Activated T-cell treated with anti-CD3 and anti-CD28 coated beads for 1 hour (primary cell): ENCODE measurements around the gene GGA1.

ENCODE experiments used
- DNase-seq: peaks from one replicate; pipeline ENCODE4 v3.0.0-alpha.2; 2020; ENCODE audit warnings: low read depth

The GGA1 gene

DNA sequence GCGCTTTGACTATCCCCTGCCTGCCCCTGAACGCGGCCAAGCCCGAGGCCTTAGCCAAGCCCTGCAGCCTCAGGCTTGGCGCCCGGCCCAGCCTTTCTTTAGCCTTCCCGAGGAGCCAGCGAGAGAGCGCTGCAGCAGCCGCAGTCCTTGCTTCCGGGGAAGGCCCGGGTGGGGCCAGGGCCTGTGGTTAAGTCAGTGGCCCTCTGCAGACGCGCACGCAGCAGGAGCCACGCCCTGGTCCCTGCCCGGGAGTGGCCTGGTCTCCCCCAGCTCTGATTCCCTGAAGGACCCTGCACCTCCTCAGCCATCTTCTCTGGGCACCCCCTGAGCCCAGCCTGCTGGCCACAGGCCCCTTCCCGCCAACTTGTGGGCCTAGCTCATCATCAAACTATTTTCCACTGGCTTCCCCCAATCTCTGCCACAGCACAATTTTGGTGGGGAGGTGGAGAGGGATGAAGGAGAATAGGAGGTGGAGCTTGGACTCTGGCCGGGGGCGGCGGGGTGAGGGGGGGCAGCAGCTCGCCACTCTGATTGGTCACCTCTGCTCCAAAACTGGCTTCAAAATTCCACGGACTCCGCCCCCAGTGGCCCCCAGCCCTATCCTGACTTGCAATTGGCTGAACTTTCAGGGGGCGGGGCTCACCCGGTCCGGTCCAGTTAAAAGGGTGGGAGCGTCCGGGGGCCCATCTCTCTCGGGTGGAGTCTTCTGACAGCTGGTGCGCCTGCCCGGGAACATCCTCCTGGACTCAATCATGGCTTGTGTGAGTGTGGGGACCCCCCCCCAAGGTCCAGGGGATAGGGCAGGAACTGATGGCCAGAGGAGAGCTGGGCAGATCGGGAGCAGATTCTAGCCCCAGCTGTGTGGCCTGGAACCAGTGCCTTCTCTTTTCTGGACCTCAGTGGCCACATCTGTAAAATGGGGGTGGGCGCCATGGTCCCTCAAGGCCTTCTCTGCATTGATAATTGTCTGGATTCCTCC is 66.6 kb downstream of the GGA1 start, which contains the start of gene LGALS1:
Gene LGALS1, plus strand, starts transcription at position 686 of the 979 bp plus-strand sequence. Its CDS starts 67 bp downstream, at position 753.
- peak; percentile 46 for DNase-seq

DNA sequence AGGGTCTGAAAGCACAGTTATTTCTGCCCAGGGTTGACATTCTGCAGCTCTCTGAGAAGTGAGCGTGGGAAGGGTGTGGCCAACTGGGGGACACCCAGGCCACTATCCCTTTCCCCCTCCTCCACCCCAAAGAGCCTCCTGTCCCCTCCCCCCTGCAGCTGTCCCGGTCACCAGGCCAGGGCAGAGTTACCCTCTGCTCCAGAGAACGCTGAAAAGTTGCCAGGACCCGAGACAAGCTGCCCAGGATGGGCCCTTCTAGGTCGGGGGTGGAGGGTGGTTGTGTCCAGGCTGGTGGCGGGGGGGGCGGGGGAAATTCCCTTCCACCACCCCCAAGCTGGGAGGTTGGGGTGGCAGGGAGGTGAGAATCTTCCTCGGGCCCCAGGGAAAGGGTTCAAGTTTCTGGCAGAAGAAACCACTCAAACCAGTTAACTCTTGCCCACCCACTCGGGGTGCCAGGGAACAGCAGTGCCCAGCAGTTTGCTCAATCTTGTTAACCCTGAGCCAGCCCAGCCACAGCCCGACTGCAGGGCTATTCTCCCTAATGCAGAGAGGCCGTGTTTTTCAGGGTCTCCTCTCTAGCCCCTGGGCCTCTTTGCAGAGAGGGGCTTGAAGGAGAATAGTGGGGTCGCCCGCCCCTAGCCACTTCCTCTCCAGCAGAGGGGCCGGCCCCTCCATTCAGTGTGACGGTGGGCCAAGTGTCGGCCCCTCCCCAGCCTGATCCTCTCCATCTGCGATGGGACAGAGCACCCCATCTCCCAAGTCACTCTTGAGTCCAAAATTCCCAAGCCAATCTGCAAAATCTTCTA is 67.5 kb downstream of the GGA1 start:
- no peak for DNase-seq

GRCh38 chr22:37676736-37677492 is 68.3 kb downstream of the GGA1 start:
- peak; percentile 95 for DNase-seq

- no peak for DNase-seq
Measured at GRCh38 chr22:37677493-37677974, 68.9 kb downstream of the GGA1 start.

- no peak for DNase-seq
Measured at GRCh38 chr22:37678372-37678771, 69.7 kb downstream of the GGA1 start.

GRCh38 chr22:37679670-37680069 is 71.0 kb downstream of the GGA1 start:
- DNase-seq, result no peak

- no peak for DNase-seq
Measured at GRCh38 chr22:37680191-37680851, 71.7 kb downstream of the GGA1 start.

DNA sequence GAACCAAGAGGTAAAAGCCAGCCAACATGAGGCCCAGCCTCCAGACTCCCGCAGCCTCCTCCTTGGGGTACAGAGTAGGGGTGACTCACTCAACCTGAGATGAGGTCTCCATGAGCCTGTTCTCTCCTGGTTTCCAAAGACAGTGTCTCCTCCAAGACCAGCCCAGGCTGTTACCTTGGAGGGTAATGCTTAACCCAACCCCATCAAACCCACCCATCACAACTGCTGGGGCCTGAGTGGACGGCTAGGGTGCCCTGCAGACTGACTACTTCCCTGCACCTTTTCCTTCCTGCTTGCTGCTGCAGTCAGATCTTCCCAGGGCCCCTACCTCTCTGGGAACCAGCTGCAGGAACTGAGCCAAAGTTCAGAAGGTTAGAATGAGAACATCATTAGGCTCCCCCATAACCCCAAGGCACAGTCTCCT is 72.4 kb downstream of the GGA1 start:
- no peak for DNase-seq

- peak; percentile 65 for DNase-seq
Measured at GRCh38 chr22:37681556-37682049, 73.0 kb downstream of the GGA1 start.
